ENCODE results near the gene ZNF541. TPM values are rescaled to one million over a fixed set of nuclear protein-coding genes. Genes with fewer than 3 reads are reported as not detected.
A peak's percentile ranks its signal among the peaks of the same experiment; 100 is the strongest.

Gene ZNF541
- total RNA-seq, 2 donors from 2014 or later: not detected

GRCh38 chr19:47615714-47616113, 42.8 kb upstream of the ZNF541 start:
- Histone ChIP-seq H3K27me3 (ENCODE audit: control insufficient read depth, insufficient read depth, low read length, poor library complexity, severe bottlenecking) (no peaks in the 10 kb centered on the region), H3K4me3 (ENCODE audit: low read length) (no peak overlapping the region), H3K9ac (ENCODE audit: extremely low read depth, low read length, poor library complexity, severe bottlenecking) (no peak overlapping the region), H3K9me3 (ENCODE audit: control insufficient read depth, low read length) (no peaks in the 10 kb centered on the region), H3K27ac (ENCODE audit: low read depth, low read length) (no peak overlapping the region), H3K36me3 (ENCODE audit: control insufficient read depth, insufficient read depth, low read length) (peaks cover 30% of the 10 kb centered on the region), H3K4me1 (ENCODE audit: control insufficient read depth, insufficient read depth, low read length) (peaks cover 16% of the 10 kb centered on the region)
- Mint-ChIP-seq H3K4me1 (peaks cover 47% of the 10 kb centered on the region), H3K27me3 (ENCODE audit: insufficient read depth) (no peaks in the 10 kb centered on the region), H3K27ac (peak overlapping the region; percentile 70), H3K36me3 (ENCODE audit: low read depth) (peaks cover 24% of the 10 kb centered on the region), H3K9me3 (no peaks in the 10 kb centered on the region), H3K4me3 (no peak overlapping the region)
- no peak for TF ChIP-seq CTCF (conservative IDR thresholded peaks at IDR 0.05)
- WGBS, 2 experiments (ENCODE audit: insufficient coverage in 1 of 2, insufficient read length in 1 of 2): 96% methylated on average over 7 of the region's 7 CpGs
- no peak for DNase-seq

GRCh38 chr19:47615230-47615629, 42.3 kb upstream of the ZNF541 start:
- no peaks in the 10 kb centered on the region for H3K27me3 ChIP-seq (ENCODE audit: control insufficient read depth, insufficient read depth, low read length, poor library complexity, severe bottlenecking)
- DNase-seq: no peak
- H3K4me3 ChIP-seq (ENCODE audit: low read length): no peak overlapping the region
- Mint-ChIP-seq H3K27me3 (ENCODE audit: insufficient read depth) (no peaks in the 10 kb centered on the region), H3K4me3 (no peak overlapping the region), H3K9me3 (no peaks in the 10 kb centered on the region), H3K4me1 (peaks cover 48% of the 10 kb centered on the region), H3K27ac (no peak overlapping the region), H3K36me3 (ENCODE audit: low read depth) (peaks cover 24% of the 10 kb centered on the region)
- H3K9ac ChIP-seq (ENCODE audit: extremely low read depth, low read length, poor library complexity, severe bottlenecking): no peak overlapping the region
- H3K4me1 ChIP-seq (ENCODE audit: control insufficient read depth, insufficient read depth, low read length): peaks cover 18% of the 10 kb centered on the region
- TF ChIP-seq CTCF (conservative IDR thresholded peaks at IDR 0.05): no peak
- H3K9me3 ChIP-seq (ENCODE audit: control insufficient read depth, low read length): no peaks in the 10 kb centered on the region
- H3K27ac ChIP-seq (ENCODE audit: low read depth, low read length): no peak overlapping the region
- peaks cover 28% of the 10 kb centered on the region for H3K36me3 ChIP-seq (ENCODE audit: control insufficient read depth, insufficient read depth, low read length)
- 79 to 85% methylated on average over 5 to 7 of the region's 7 CpGs for WGBS, 2 experiments (ENCODE audit: insufficient coverage in 1 of 2, insufficient read length in 1 of 2)

- Mint-ChIP-seq H3K9me3 (no peaks in the 10 kb centered on the region), H3K4me1 (peaks cover 41% of the 10 kb centered on the region), H3K36me3 (ENCODE audit: low read depth) (peaks cover 24% of the 10 kb centered on the region), H3K4me3 (no peak overlapping the region), H3K27me3 (ENCODE audit: insufficient read depth) (no peaks in the 10 kb centered on the region), H3K27ac (no peak overlapping the region)
- Histone ChIP-seq H3K27me3 (ENCODE audit: control insufficient read depth, insufficient read depth, low read length, poor library complexity, severe bottlenecking) (no peaks in the 10 kb centered on the region), H3K9ac (ENCODE audit: extremely low read depth, low read length, poor library complexity, severe bottlenecking) (no peak overlapping the region), H3K4me1 (ENCODE audit: control insufficient read depth, insufficient read depth, low read length) (peaks cover 18% of the 10 kb centered on the region), H3K4me3 (ENCODE audit: low read length) (no peak overlapping the region), H3K36me3 (ENCODE audit: control insufficient read depth, insufficient read depth, low read length) (peaks cover 28% of the 10 kb centered on the region), H3K9me3 (ENCODE audit: control insufficient read depth, low read length) (no peaks in the 10 kb centered on the region), H3K27ac (ENCODE audit: low read depth, low read length) (no peak overlapping the region)
- TF ChIP-seq CTCF (conservative IDR thresholded peaks at IDR 0.05): no peak
- 97% methylated on average over 10 of the region's 10 CpGs for WGBS, 2 experiments (ENCODE audit: insufficient coverage in 1 of 2, insufficient read length in 1 of 2)
- DNase-seq: no peak
These were observed 41.6 kb upstream of the ZNF541 start for GRCh38 chr19:47614559-47614958.
